Immature natural killer cell (primary cell): ENCODE data around the gene ARHGEF16. TPM values are rescaled to one million over a fixed set of nuclear protein-coding genes. Genes with fewer than 3 reads are reported as not detected.

Source experiments
- DNase-seq, 3 donors: peaks; one replicate each; pipeline ENCODE4 v3.0.0; 2022; ENCODE audit warnings: mixed read lengths in 1 of 3
- H3K27ac Mint-ChIP-seq, 6 donors: one replicate each; pipeline ENCODE4 v1.8.0; 2020; ENCODE audit warnings: mixed read lengths in 6 of 6, mild to moderate bottlenecking in 5 of 6, inconsistent platforms in 4 of 6, moderate library complexity in 3 of 6
- H3K27me3 Mint-ChIP-seq, 3 donors: one replicate each; pipeline ENCODE4 v1.8.0; 2020 to 2021; ENCODE audit warnings: low read depth in 3 of 3, mild to moderate bottlenecking in 3 of 3, mixed read lengths in 3 of 3, moderate library complexity in 3 of 3, inconsistent platforms in 1 of 3
- H3K36me3 Mint-ChIP-seq, 3 donors: one replicate each; pipeline ENCODE4 v1.8.0; 2020; ENCODE audit warnings: mixed read lengths in 3 of 3, inconsistent platforms in 2 of 3, mild to moderate bottlenecking in 2 of 3
- H3K4me1 Mint-ChIP-seq, 2 donors: one replicate each; pipeline ENCODE4 v1.8.0; 2020; ENCODE audit warnings: inconsistent platforms in 2 of 2, mild to moderate bottlenecking in 2 of 2, mixed read lengths in 2 of 2, moderate library complexity in 1 of 2
- H3K4me3 Mint-ChIP-seq, 5 donors: one replicate each; pipeline ENCODE4 v1.8.0; 2020; ENCODE audit warnings: mild to moderate bottlenecking in 5 of 5, mixed read lengths in 5 of 5, inconsistent platforms in 3 of 5, moderate library complexity in 3 of 5
- H3K9me3 Mint-ChIP-seq, 6 donors: one replicate each; pipeline ENCODE4 v1.8.0; 2020; ENCODE audit warnings: mild to moderate bottlenecking in 6 of 6, mixed read lengths in 6 of 6, inconsistent platforms in 4 of 6, moderate library complexity in 3 of 6
- polyA plus RNA-seq, 3 donors: library from polyadenylated mRNA; unstranded; fragments of 300-500 nt; fragmentation: Illumina TruSeq; gene quantifications; one replicate each; pipeline ENCODE4 v1.2.3, GENCODE V29; 2021

ARHGEF16 gene
- polyA plus RNA-seq, 3 donors from 2014 or later, result not detected

DNA sequence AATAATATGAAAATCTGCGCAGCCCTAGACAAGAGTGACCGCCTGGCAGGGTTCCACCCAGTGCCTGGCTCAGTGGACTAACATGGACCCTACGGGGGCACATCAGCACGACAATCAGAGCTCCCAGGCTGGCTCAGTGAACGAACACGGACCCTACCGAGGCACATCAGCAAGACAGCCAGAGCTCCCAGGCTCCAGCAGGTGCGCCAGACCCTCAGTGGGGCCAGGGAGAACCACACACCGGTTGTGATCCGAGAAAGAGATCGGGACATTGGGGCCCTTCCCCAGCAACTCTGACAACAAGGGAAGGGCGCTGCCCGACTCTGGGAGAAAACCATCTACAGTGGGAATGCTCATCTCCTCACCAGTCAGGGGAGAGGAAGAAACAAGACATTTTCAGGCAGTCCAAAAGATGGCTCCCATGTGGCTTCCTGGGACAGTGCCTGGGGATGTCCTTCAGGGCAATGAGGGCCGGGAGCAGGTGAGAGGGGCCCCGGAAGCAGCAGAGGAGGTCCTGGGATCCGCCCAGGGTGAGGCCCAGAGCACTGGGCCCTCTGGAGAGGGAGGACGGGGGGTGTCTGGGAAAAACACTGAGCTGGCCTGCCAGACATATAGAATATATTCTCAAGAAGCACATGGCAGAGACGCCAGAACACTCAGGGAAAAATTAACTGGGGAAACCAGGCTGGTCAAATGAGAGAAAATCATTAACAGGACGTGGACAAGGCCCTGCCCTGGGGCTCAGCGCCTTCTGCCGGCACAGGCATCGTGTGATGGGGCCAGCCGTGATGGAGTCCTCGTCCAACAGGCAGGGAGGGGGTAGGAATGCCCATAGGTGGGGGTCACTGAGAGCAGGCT, 4.8 kb downstream of the ARHGEF16 start:
- no peak overlapping the region for H3K4me3 Mint-ChIP-seq
- no peaks in the 10 kb centered on the region for H3K9me3 Mint-ChIP-seq
- H3K4me1 Mint-ChIP-seq, result peaks cover 0 to 7% of the 10 kb centered on the region in 2 donors
- no peak overlapping the region for H3K27ac Mint-ChIP-seq
- DNase-seq, result no peak
- H3K27me3 Mint-ChIP-seq, result peaks cover 0 to 2% (median 0%) of the 10 kb centered on the region in 3 donors
- H3K36me3 Mint-ChIP-seq, result no peaks in the 10 kb centered on the region

DNA sequence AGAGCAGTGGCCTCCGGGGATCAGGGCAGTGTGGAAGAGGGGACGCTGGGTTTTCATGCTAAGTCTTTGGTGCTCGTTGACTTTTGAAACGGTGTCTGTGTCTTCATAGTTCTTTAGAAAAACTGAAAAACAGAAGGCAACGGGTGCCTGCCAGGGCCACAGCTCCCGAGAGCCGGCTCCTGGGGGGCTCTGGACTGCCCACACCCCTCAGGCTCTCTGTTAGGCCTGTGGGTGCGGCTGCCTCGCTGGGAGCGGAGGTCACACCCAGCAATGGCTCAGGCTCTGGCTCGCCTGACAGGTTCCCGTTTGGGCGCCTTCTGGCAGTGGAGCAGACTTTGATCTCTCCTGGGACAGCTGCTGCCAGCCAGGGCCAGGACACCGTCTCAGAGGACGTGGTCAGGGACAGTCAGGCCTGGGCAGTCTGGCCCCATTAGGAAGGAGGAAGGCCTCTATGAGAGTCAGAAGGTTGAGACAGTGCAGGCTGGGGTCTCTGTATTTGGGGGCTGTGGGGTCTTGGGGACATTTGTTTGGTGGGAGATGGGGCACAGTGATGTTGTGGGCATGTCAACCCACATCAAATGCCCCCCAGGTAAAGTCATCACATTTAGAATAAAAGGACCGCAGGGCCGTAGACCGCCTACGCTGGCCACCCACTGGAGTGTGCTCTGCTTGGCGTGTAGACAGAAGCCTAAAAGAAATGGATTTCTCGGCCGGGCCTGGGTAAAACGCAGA, 5.6 kb downstream of the ARHGEF16 start:
- Mint-ChIP-seq H3K9me3 (no peaks in the 10 kb centered on the region), H3K4me3 (no peak overlapping the region), H3K36me3 (no peaks in the 10 kb centered on the region), H3K4me1 (peaks cover 0 to 6% of the 10 kb centered on the region in 2 donors), H3K27me3 (peaks cover 0 to 2% (median 0%) of the 10 kb centered on the region in 3 donors), H3K27ac (no peak overlapping the region)
- DNase-seq, result no peak

DNA sequence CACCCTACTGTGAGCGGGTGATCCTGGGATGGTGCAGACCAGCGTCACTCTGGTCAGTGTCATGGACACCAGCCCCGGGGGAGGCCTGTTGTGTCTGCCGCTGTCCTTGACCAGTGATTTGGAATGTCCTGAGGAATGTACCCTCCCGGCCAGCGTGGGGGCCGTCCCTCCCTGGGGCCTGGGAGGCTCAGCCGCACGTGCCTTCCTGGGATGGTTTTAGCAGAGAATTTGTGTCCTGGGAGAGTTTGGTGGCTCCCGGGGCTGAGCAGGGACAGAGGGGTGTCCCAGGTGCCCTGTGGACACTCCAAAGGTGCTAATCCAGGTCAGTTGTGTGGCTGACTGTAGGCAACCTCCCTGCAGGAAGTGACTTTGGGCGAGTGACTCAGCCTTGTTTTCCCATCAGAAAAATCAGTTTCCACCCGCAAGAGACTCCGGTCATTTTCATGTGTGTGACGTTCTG, 6.2 kb downstream of the ARHGEF16 start:
- peaks cover 0 to 2% (median 0%) of the 10 kb centered on the region in 3 donors for H3K27me3 Mint-ChIP-seq
- H3K36me3 Mint-ChIP-seq, result no peaks in the 10 kb centered on the region
- H3K27ac Mint-ChIP-seq, result no peak overlapping the region
- no peak overlapping the region for H3K4me3 Mint-ChIP-seq
- H3K4me1 Mint-ChIP-seq, result no peaks in the 10 kb centered on the region
- no peaks in the 10 kb centered on the region for H3K9me3 Mint-ChIP-seq
- no peak for DNase-seq

DNA sequence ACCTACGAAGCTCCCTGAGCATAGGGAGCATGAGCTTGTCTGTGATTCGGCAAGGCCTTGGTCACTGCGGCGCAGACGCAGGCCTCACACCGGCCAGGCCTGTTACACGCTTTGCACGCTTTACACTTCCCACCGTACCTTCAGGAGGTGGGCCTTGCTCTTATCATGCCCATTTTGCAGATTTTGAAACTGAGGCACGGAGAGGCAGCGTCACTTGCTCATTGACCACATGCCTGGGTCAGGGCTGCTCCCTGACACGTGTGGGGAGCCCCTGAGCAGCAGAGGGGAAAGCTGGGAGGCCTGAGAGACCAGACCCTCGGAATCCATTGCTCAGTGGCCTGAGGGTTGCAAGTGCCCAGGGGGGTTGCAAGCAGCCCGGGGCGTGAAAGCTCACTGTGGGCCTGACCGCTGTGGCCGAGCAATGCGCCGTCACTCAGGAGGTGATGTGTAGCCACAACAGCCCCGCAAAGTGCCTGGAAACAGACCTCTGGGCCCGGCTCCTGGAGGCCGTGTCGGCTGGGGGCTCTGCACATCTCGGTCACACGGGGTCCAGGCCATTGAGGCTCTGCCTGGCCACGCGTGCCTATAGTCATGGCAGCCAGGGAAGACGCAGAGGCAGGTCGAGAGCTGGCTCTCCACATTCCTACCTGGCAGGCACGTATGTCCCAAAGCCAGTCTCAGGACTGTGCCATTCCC, 6.9 kb downstream of the ARHGEF16 start:
- no peak for DNase-seq
- H3K9me3 Mint-ChIP-seq, result no peaks in the 10 kb centered on the region
- no peak overlapping the region for H3K27ac Mint-ChIP-seq
- peaks cover 0 to 2% (median 0%) of the 10 kb centered on the region in 3 donors for H3K27me3 Mint-ChIP-seq
- no peaks in the 10 kb centered on the region for H3K36me3 Mint-ChIP-seq
- no peak overlapping the region for H3K4me3 Mint-ChIP-seq
- no peaks in the 10 kb centered on the region for H3K4me1 Mint-ChIP-seq

DNA sequence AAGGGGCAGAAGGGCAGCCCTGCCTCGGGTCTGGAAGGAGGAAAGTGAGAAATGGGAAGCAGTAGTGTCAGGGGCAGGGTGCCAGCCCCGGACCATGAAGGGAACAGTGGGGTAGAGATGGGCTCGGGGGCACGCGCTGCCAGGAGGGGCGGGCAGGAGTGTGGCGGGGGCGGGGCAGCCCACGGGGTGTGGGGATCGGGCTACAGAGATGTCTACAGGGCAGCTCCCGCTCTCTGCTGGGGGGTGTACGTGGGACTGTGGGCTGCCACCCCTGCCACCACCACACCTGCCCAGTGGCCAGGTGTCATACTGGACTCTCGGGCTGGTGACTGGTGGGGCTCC, 7.4 kb downstream of the ARHGEF16 start:
- H3K9me3 Mint-ChIP-seq, result no peaks in the 10 kb centered on the region
- no peak overlapping the region for H3K27ac Mint-ChIP-seq
- H3K36me3 Mint-ChIP-seq, result no peaks in the 10 kb centered on the region
- H3K4me3 Mint-ChIP-seq, result no peak overlapping the region
- DNase-seq, result no peak
- H3K27me3 Mint-ChIP-seq, result peaks cover 0 to 2% (median 0%) of the 10 kb centered on the region in 3 donors
- H3K4me1 Mint-ChIP-seq, result no peaks in the 10 kb centered on the region

DNA sequence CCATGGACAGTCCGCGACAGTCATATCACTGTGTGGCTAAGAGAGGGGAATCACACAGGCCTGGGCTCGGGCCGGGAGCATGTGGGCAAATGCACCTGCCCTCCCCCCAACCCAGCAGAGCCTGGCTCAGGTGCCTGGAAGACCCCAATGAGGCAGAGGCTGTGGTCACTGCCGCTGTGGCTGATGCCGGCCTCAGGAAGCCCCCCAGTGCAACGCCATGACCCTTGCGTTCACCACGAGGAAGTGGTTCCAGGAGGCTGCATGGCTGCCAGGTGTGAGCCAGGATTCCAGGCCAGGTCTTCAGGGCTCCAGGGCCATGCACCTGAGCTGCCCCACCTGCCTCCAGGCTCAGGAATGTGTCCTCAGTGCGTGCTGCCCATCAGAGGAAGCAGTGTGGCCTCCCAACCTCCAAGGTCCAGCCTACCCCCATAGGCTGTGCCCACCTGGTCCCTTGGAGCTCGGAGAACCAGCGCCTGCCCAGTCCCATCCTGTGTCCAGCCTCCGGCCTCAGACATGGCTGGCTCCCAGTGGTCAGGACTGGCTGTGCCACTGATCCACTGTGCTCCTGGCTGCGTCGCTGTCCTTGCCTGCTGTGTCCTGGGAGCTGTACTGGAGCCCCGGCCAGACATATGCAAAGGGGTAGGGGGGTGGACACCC, 8.0 kb downstream of the ARHGEF16 start:
- no peaks in the 10 kb centered on the region for H3K4me1 Mint-ChIP-seq
- no peak overlapping the region for H3K4me3 Mint-ChIP-seq
- no peaks in the 10 kb centered on the region for H3K36me3 Mint-ChIP-seq
- H3K9me3 Mint-ChIP-seq, result no peaks in the 10 kb centered on the region
- H3K27ac Mint-ChIP-seq, result no peak overlapping the region
- DNase-seq, result no peak
- H3K27me3 Mint-ChIP-seq, result peaks cover 0 to 2% (median 0%) of the 10 kb centered on the region in 3 donors

DNA sequence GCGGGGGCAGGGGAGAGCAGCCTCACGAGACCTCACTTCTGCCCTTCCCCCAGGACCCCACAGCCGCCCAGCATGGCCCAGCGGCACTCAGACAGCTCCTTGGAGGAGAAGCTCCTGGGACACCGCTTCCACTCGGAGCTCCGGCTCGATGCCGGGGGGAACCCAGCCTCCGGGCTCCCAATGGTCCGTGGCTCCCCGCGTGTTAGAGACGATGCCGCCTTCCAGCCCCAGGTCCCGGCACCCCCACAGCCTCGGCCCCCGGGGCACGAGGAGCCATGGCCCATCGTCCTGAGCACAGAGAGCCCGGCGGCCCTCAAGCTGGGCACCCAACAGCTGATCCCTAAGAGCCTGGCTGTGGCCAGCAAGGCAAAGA, 8.5 kb downstream of the ARHGEF16 start:
- no peak for DNase-seq
- Mint-ChIP-seq H3K9me3 (no peaks in the 10 kb centered on the region), H3K36me3 (no peaks in the 10 kb centered on the region), H3K4me1 (no peaks in the 10 kb centered on the region), H3K27ac (no peak overlapping the region), H3K4me3 (no peak overlapping the region), H3K27me3 (peaks cover 0 to 2% (median 0%) of the 10 kb centered on the region in 3 donors)

DNA sequence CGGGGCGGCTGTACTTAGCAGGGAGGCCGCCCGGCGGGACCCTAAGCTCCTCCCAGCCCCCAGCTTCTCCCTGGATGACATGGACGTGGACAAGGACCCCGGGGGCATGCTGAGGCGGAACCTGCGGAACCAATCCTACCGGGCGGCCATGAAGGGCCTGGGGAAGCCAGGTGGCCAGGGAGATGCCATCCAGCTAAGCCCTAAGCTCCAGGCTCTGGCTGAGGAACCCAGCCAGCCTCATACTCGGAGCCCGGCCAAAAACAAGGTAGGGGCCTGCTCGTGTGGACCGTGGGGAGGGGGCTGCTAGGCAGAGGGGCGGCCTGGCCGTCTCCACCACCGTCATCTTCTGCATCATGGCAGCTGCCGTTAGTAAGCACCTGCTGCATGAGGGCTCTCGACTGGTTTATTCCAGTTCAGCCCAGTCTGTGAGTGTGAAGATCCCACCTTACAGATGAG, 9.0 kb downstream of the ARHGEF16 start:
- no peak overlapping the region for H3K27ac Mint-ChIP-seq
- no peaks in the 10 kb centered on the region for H3K9me3 Mint-ChIP-seq
- no peaks in the 10 kb centered on the region for H3K4me1 Mint-ChIP-seq
- DNase-seq, result no peak
- no peaks in the 10 kb centered on the region for H3K36me3 Mint-ChIP-seq
- peaks cover 0 to 2% (median 0%) of the 10 kb centered on the region in 3 donors for H3K27me3 Mint-ChIP-seq
- H3K4me3 Mint-ChIP-seq, result no peak overlapping the region

DNA sequence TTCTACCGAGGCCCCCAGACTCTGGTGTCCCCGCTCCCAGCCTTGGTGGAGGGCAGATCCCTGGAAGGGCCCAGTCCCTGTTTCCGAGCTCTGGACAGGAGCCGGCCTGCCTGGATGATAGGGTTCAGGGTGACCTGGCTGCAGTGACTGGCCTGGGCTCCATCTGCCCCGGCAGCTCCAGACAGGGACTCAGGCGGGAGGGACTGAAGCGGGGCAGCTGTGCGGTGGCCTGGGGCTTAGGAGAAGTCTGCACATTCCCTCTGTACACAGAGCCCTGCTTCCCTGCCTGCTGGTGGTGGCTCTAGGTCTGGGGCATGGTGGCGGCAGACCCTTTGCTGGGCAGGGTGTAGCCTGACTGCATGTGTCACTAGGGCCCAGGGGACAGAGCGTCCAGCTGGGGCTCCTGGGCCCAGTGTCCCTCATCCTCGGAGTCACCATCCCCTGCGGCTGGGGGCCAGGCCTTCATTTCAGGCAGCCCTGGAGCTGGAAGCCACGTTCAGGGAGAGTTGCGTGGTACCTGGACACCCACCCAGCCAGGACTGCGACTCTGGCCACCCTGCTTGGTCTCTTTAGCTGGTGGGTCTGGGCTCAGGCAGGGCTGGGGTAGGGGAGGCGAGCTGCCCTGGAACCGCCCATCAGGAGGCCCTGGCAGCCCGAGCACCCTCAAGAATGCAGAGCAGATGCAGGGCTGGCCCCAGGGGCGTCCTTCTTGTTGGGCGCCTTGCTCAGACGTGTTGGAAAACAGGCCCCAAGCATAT, 9.6 kb downstream of the ARHGEF16 start:
- Mint-ChIP-seq H3K4me1 (no peaks in the 10 kb centered on the region), H3K27me3 (peaks cover 0 to 2% (median 0%) of the 10 kb centered on the region in 3 donors), H3K9me3 (no peaks in the 10 kb centered on the region), H3K36me3 (no peaks in the 10 kb centered on the region), H3K27ac (no peak overlapping the region), H3K4me3 (no peak overlapping the region)
- no peak for DNase-seq

DNA sequence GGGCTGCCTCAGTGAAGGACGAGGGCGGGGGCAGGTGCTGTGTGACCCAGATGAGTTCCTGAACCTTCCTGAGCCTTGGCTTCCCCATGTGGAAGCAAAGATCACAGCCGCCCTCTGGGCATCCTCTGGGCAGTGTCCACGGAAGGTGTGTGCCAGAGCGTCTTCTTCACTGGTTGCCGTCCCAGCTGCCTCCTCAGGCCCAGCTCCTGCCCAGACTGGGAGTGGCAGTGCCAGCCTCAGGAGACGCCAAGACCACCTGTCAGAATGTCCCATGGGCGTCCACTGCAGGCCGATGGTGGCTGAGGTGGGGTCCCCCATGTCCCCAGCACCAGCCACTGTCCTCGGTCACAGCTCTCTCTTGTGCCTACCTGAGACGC, 10.2 kb downstream of the ARHGEF16 start:
- Mint-ChIP-seq H3K27me3 (peaks cover 0 to 2% (median 0%) of the 10 kb centered on the region in 3 donors), H3K36me3 (no peaks in the 10 kb centered on the region), H3K4me1 (no peaks in the 10 kb centered on the region), H3K4me3 (no peak overlapping the region), H3K27ac (no peak overlapping the region), H3K9me3 (no peaks in the 10 kb centered on the region)
- no peak for DNase-seq

DNA sequence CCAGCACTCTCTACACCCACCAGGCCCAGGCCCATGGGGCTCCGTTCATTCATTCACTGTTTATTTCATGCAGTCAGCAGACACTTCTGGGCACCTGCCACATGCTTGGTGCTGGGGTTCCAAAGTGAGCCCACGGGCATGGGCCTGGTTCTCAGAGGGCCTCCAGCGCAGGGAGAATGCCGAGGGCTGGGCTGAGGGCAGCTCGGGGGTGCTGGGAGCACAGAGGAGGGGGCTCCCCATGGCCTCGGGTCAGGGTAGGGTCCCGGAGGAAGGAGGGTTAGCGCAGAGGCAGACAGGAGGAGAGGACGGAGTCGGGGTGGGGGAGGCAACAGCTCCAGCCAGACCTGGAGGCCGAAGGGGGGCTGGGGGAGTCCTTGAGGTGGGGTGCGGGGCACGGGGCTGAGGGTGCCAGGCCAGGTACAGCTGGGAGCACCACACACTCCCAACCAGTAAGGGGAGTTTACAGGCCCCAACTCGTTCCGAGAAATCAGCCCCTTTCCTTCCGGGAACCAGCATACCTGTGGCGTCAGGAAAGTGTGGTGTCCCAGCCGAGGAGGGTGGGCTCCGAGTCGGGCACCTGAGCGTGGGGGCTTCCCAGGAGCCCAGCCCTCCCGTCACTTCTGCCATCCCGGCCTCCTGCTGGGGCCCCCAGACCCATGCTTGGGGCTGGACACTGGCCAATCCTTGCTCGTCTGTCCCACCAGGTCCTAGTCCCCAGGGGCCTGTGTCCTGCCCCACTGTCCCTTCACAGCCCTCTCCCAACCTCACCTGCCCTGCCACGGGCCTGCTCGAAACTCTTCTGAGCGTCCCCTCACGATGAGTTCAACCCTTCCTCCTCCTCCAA, 10.8 kb downstream of the ARHGEF16 start:
- H3K27ac Mint-ChIP-seq, result no peak overlapping the region
- no peaks in the 10 kb centered on the region for H3K4me1 Mint-ChIP-seq
- H3K36me3 Mint-ChIP-seq, result no peaks in the 10 kb centered on the region
- H3K4me3 Mint-ChIP-seq, result no peak overlapping the region
- peaks cover 0 to 2% (median 0%) of the 10 kb centered on the region in 3 donors for H3K27me3 Mint-ChIP-seq
- no peaks in the 10 kb centered on the region for H3K9me3 Mint-ChIP-seq
- DNase-seq, result no peak

DNA sequence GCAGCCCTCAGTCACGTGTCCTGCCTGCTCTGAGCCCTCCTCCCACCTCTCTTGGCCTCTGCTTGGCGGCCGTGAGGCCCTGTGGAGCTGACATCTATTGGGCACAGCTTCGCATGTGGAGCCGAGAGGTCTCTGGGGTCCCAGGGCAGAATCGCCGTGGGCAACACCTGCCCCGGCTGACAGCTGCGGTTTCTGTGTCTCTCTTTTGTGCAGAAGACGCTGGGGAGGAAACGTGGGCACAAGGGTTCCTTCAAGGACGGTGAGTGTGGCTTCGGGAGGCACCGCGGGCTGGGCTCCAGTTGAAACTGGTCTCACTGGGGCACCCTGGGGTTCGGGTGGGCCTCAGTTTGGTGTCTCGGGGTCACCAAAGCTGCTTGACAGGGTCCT, 11.5 kb downstream of the ARHGEF16 start:
- Mint-ChIP-seq H3K4me1 (no peaks in the 10 kb centered on the region), H3K9me3 (no peaks in the 10 kb centered on the region), H3K27me3 (peaks cover 0 to 2% (median 0%) of the 10 kb centered on the region in 3 donors), H3K4me3 (no peak overlapping the region), H3K27ac (no peak overlapping the region), H3K36me3 (no peaks in the 10 kb centered on the region)
- no peak for DNase-seq
